ENCODE data around the gene ACOT9.
"Not testable (repeated sequence)": the region's sequence is repeated elsewhere in the genome, so short reads cannot be mapped to it uniquely, and the experiment has no call there.

The ACOT9 gene

GRCh38 chrX:23742697-23743622, at the start of gene ACOT9:
ACOT9 (minus strand) TSS chrX:23743276; CDS start chrX:23743144, 132 bp downstream.
- DNase-seq, result peak; percentile 87

GRCh38 chrX:23790155-23790497, 47.0 kb upstream of the ACOT9 start:
- DNase-seq, result no peak

GRCh38 chrX:23789386-23790154, 46.5 kb upstream of the ACOT9 start:
- no peak for DNase-seq

- DNase-seq, result no peak
Observed at GRCh38 chrX:23788946-23789345, 45.9 kb upstream of the ACOT9 start.

GRCh38 chrX:23788521-23788920, 45.4 kb upstream of the ACOT9 start:
- DNase-seq, result no peak

- DNase-seq, result no peak
Observed at GRCh38 chrX:23787745-23788118, 44.7 kb upstream of the ACOT9 start.

GRCh38 chrX:23786268-23786815, 43.3 kb upstream of the ACOT9 start:
- no peak for DNase-seq

GRCh38 chrX:23785580-23785979, 42.5 kb upstream of the ACOT9 start:
- DNase-seq, result no peak

- DNase-seq, result peak; percentile 20
Observed at GRCh38 chrX:23784470-23785331, 41.6 kb upstream of the ACOT9 start.

GRCh38 chrX:23783589-23784469, 40.8 kb upstream of the ACOT9 start:
- DNase-seq, result no peak

- DNase-seq, result peak; percentile 96
Observed at GRCh38 chrX:23782863-23783588, 40.0 kb upstream of the ACOT9 start, which contains the start of gene SAT1. SAT1 (plus strand) TSS chrX:23783173; CDS start chrX:23783352, 179 bp downstream.

GRCh38 chrX:23782455-23782854, 39.4 kb upstream of the ACOT9 start:
- DNase-seq, result no peak

- DNase-seq, result no peak
Observed at GRCh38 chrX:23779025-23779424, 35.9 kb upstream of the ACOT9 start.

- no peak for DNase-seq
Observed at GRCh38 chrX:23776363-23776762, 33.3 kb upstream of the ACOT9 start.

- peak; percentile 43 for DNase-seq
Observed at GRCh38 chrX:23773601-23774175, 30.6 kb upstream of the ACOT9 start.

GRCh38 chrX:23771086-23771485, 28.0 kb upstream of the ACOT9 start:
- DNase-seq, result not testable (repeated sequence)

GRCh38 chrX:23770142-23770541, 27.1 kb upstream of the ACOT9 start:
- no peak for DNase-seq

- no peak for DNase-seq
Observed at GRCh38 chrX:23766650-23767551, 23.8 kb upstream of the ACOT9 start.

GRCh38 chrX:23765868-23766267, 22.8 kb upstream of the ACOT9 start:
- no peak for DNase-seq

Data from activated CD4-positive, alpha-beta T cell treated with anti-CD3 and anti-CD28 coated beads, Interleukin-2, Interleukin-6, amounts not matched to agents 100 ng/mL and 50 ng/mL, durations not matched to agents 16 hours and 8 hours (primary cell).